Airway epithelial cell (primary cell): ENCODE results near the gene HSD17B12. TPM values are rescaled to one million over a fixed set of nuclear protein-coding genes. Genes with fewer than 3 reads are reported as not detected.

ENCODE experiments used
- total RNA-seq: library from RNA; depleted of rRNA; stranded (reverse); fragments of >200 nt; gene quantifications from 2 replicates; pipeline ENCODE4 v1.2.3, GENCODE V29; 2015

HSD17B12 gene
- total RNA-seq = 78.5 and 98.2 TPM in 2 replicates

GRCh38 chr11:43680521-43681400 lies at the start of gene HSD17B12:
HSD17B12 (plus strand) TSS chr11:43680738; CDS start chr11:43680828, 90 bp downstream.

GRCh38 chr11:43880640-43881159 lies 200.2 kb downstream of the HSD17B12 start, which contains the start of gene ALKBH3:
ALKBH3 (plus strand) TSS chr11:43880831; CDS start chr11:43882653, 1,822 bp downstream.

Other genes starting within 250 kb of the HSD17B12 start
- gene ALKBH3, start 200.1 kb downstream of the HSD17B12 start, total RNA-seq = 26.7 and 31.8 TPM in 2 replicates